IPS-11a (cell line): ENCODE data around the gene HNF4A.

Source experiments
- H3K4me3 ChIP-seq: one replicate; pipeline ENCODE4 v1.5.1; 2013; ENCODE audit warnings: low read depth, low read length, control low read depth

Gene HNF4A

GRCh38 chr20:44405257-44405656 lies 49.8 kb downstream of the HNF4A start:
- no peak overlapping the region for H3K4me3 ChIP-seq

- no peak overlapping the region for H3K4me3 ChIP-seq
Measured at GRCh38 chr20:44405785-44406571, 50.5 kb downstream of the HNF4A start.

- H3K4me3 ChIP-seq, result no peak overlapping the region
Measured at GRCh38 chr20:44406572-44407137, 51.2 kb downstream of the HNF4A start.

- H3K4me3 ChIP-seq, result no peak overlapping the region
Measured at GRCh38 chr20:44407402-44408184, 52.1 kb downstream of the HNF4A start.

GRCh38 chr20:44409132-44409600 lies 53.7 kb downstream of the HNF4A start:
- H3K4me3 ChIP-seq, result no peak overlapping the region

GRCh38 chr20:44410583-44411019 lies 55.1 kb downstream of the HNF4A start:
- H3K4me3 ChIP-seq, result no peak overlapping the region

- H3K4me3 ChIP-seq, result no peak overlapping the region
Measured at GRCh38 chr20:44411020-44411756, 55.7 kb downstream of the HNF4A start.

- no peak overlapping the region for H3K4me3 ChIP-seq
Measured at GRCh38 chr20:44411757-44412401, 56.4 kb downstream of the HNF4A start.

- no peak overlapping the region for H3K4me3 ChIP-seq
Measured at GRCh38 chr20:44412402-44413144, 57.1 kb downstream of the HNF4A start.

GRCh38 chr20:44413575-44414345 lies 58.3 kb downstream of the HNF4A start:
- no peak overlapping the region for H3K4me3 ChIP-seq

GRCh38 chr20:44414346-44414714 lies 58.8 kb downstream of the HNF4A start:
- H3K4me3 ChIP-seq, result no peak overlapping the region

- no peak overlapping the region for H3K4me3 ChIP-seq
Measured at GRCh38 chr20:44414808-44415207, 59.3 kb downstream of the HNF4A start.

- H3K4me3 ChIP-seq, result no peak overlapping the region
Measured at GRCh38 chr20:44415833-44416715, 60.6 kb downstream of the HNF4A start.

GRCh38 chr20:44418069-44418905 lies 62.8 kb downstream of the HNF4A start:
- no peak overlapping the region for H3K4me3 ChIP-seq

GRCh38 chr20:44419131-44419844 lies 63.8 kb downstream of the HNF4A start:
- no peak overlapping the region for H3K4me3 ChIP-seq

- no peak overlapping the region for H3K4me3 ChIP-seq
Measured at GRCh38 chr20:44420497-44420896, 65.0 kb downstream of the HNF4A start.

GRCh38 chr20:44422083-44422482 lies 66.6 kb downstream of the HNF4A start:
- H3K4me3 ChIP-seq, result no peak overlapping the region
